ENCODE measurements around the gene BTAF1.

The BTAF1 gene

DNA sequence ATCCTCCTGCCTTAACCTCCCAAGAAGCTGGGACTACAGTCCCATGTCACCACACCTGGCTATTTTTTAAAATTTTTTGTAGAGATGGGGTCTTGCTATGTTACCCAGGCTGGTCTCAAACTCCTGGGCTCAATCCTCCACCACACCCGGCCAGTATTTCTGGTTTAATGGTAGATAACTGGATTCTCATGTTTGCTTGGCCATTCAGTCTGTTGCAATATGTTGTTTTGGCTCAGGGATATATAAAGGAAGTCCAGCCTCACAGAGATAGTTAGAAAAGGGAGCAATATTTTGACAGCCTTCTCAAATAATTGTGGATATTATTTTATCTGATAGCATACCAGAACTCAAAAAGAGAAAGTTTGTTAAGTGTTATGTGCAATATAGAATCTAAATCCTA, 82.4 kb downstream of the BTAF1 start:
- peaks cover 40% of the 10 kb centered on the region for H3K36me3 ChIP-seq
- no peaks in the 10 kb centered on the region for H3K27me3 ChIP-seq (ENCODE audit: insufficient read depth, low read depth, severe bottlenecking)
- no peak for DNase-seq
- H3K9me3 ChIP-seq (ENCODE audit: severe bottlenecking) = peaks cover 1% of the 10 kb centered on the region
- no peak overlapping the region for H3K27ac ChIP-seq
- TF ChIP-seq CTCF (IDR thresholded peaks at IDR 0.05; ENCODE audit: low read depth, low read length) = no peak
- no peak overlapping the region for H3K4me3 ChIP-seq (ENCODE audit: low read depth, low read length)

DNA sequence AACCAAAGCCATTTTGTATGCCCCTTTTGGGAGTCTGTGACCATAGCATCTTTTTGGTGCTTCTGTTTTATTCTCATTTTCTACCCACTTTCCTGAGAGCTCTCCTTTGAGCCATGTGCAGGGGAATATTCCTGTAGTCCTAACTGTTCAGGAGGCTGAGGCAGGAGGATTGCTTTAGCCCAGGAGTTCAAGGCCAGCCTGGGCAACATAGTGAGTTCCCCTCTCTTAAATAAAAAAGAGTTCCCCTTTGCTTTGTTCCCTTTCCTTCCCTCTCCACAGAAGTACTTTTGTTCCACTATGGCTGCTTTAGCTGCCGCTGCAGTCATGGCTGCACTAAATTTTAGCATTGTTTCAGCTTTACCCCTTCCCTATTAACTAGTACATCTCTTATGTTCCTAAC, 85.9 kb downstream of the BTAF1 start:
- no peaks in the 10 kb centered on the region for H3K27me3 ChIP-seq (ENCODE audit: insufficient read depth, low read depth, severe bottlenecking)
- DNase-seq = no peak
- TF ChIP-seq CTCF (IDR thresholded peaks at IDR 0.05; ENCODE audit: low read depth, low read length) = no peak
- H3K27ac ChIP-seq = no peak overlapping the region
- H3K36me3 ChIP-seq = peaks cover 49% of the 10 kb centered on the region
- no peak overlapping the region for H3K4me3 ChIP-seq (ENCODE audit: low read depth, low read length)
- no peaks in the 10 kb centered on the region for H3K9me3 ChIP-seq (ENCODE audit: severe bottlenecking)

- Histone ChIP-seq H3K4me3 (ENCODE audit: low read depth, low read length) (no peak overlapping the region), H3K27me3 (ENCODE audit: insufficient read depth, low read depth, severe bottlenecking) (no peaks in the 10 kb centered on the region), H3K27ac (no peak overlapping the region), H3K36me3 (peaks cover 56% of the 10 kb centered on the region), H3K9me3 (ENCODE audit: severe bottlenecking) (no peaks in the 10 kb centered on the region)
- no peak for DNase-seq
- no peak for TF ChIP-seq CTCF (IDR thresholded peaks at IDR 0.05; ENCODE audit: low read depth, low read length)
Observed at GRCh38 chr10:92010047-92010735, 86.6 kb downstream of the BTAF1 start.

- Histone ChIP-seq H3K36me3 (peaks cover 64% of the 10 kb centered on the region), H3K9me3 (ENCODE audit: severe bottlenecking) (no peaks in the 10 kb centered on the region), H3K27me3 (ENCODE audit: insufficient read depth, low read depth, severe bottlenecking) (no peaks in the 10 kb centered on the region), H3K4me3 (ENCODE audit: low read depth, low read length) (no peak overlapping the region), H3K27ac (no peak overlapping the region)
- no peak for TF ChIP-seq CTCF (IDR thresholded peaks at IDR 0.05; ENCODE audit: low read depth, low read length)
- DNase-seq = no peak
Observed at GRCh38 chr10:92011560-92012214, 88.1 kb downstream of the BTAF1 start.

- DNase-seq = no peak
- no peaks in the 10 kb centered on the region for H3K9me3 ChIP-seq (ENCODE audit: severe bottlenecking)
- no peak overlapping the region for H3K27ac ChIP-seq
- H3K36me3 ChIP-seq = peaks cover 81% of the 10 kb centered on the region
- no peak for TF ChIP-seq CTCF (IDR thresholded peaks at IDR 0.05; ENCODE audit: low read depth, low read length)
- H3K4me3 ChIP-seq (ENCODE audit: low read depth, low read length) = no peak overlapping the region
- H3K27me3 ChIP-seq (ENCODE audit: insufficient read depth, low read depth, severe bottlenecking) = no peaks in the 10 kb centered on the region
Observed at GRCh38 chr10:92014620-92015019, 91.0 kb downstream of the BTAF1 start.

All from WERI-Rb-1 (cell line).